T-helper 1 cell treated with Interleukin-12 subunit alpha and Interleukin-12 subunit beta and Interleukin-4 antibody, amounts not matched to agents 30 ng/mL and 1 ng/mL, for 36 hours (primary cell): ENCODE data around the gene DELE1. TPM values are rescaled to one million over a fixed set of nuclear protein-coding genes. Genes with fewer than 3 reads are reported as not detected.
"Not testable (repeated sequence)": the region's sequence is repeated elsewhere in the genome, so short reads cannot be mapped to it uniquely, and the experiment has no call there.

Experiments
- intact Hi-C: fragments of 100-400 bp; cut with micrococcal nuclease; formaldehyde crosslinking; loops from one replicate; pipeline ENCODE4 v1.15.1; 2024
- total RNA-seq: library from RNA; stranded (reverse); gene quantifications from 2 replicates; pipeline ENCODE4 v1.2.3, GENCODE V29; 2022

DELE1 gene
- total RNA-seq, 1 donor from 2014 or later: 78.6 TPM

GRCh38 chr5:141883184-141883891 lies 40.3 kb upstream of the DELE1 start:
- intact Hi-C loops: no loop called here

GRCh38 chr5:141883892-141884318 lies 39.8 kb upstream of the DELE1 start:
- intact Hi-C loops: no loop called here

- intact Hi-C loops: loop anchor here (1.0 kb wide), 2 partner anchors 71 to 256 kb away; no protein-coding TSS in a partner anchor
These were observed 34.3 kb upstream of the DELE1 start for GRCh38 chr5:141889282-141889871.

- intact Hi-C loops: not testable (repeated sequence)
These were observed 33.2 kb upstream of the DELE1 start for GRCh38 chr5:141890429-141890828.

GRCh38 chr5:141897425-141897824 lies 26.2 kb upstream of the DELE1 start:
- intact Hi-C loops: no loop called here

- intact Hi-C loops: no loop called here
These were observed 25.1 kb upstream of the DELE1 start for GRCh38 chr5:141898448-141899049.

- intact Hi-C loops: no loop called here
These were observed 21.5 kb upstream of the DELE1 start for GRCh38 chr5:141902015-141902814.

- intact Hi-C loops: no loop called here
These were observed 20.4 kb upstream of the DELE1 start for GRCh38 chr5:141903261-141903660.

GRCh38 chr5:141904551-141904950 lies 19.1 kb upstream of the DELE1 start:
- intact Hi-C loops: no loop called here

GRCh38 chr5:141906517-141906916 lies 17.2 kb upstream of the DELE1 start:
- intact Hi-C loops: no loop called here

GRCh38 chr5:141906972-141907371 lies 16.7 kb upstream of the DELE1 start:
- intact Hi-C loops: no loop called here

- intact Hi-C loops: no loop called here
These were observed 14.9 kb upstream of the DELE1 start for GRCh38 chr5:141908796-141909195.

- intact Hi-C loops: no loop called here
These were observed 14.5 kb upstream of the DELE1 start for GRCh38 chr5:141909212-141909611.

GRCh38 chr5:141910271-141910673 lies 13.4 kb upstream of the DELE1 start:
- intact Hi-C loops: no loop called here

- intact Hi-C loops: no loop called here
These were observed 10.0 kb upstream of the DELE1 start for GRCh38 chr5:141913560-141914198.

- intact Hi-C loops: no loop called here
These were observed 9.4 kb upstream of the DELE1 start for GRCh38 chr5:141914199-141914743.

- intact Hi-C loops: no loop called here
These were observed 8.9 kb upstream of the DELE1 start for GRCh38 chr5:141914797-141915196.

GRCh38 chr5:141915881-141916336 lies 7.8 kb upstream of the DELE1 start:
- intact Hi-C loops: no loop called here

- intact Hi-C loops: no loop called here
These were observed 7.1 kb upstream of the DELE1 start for GRCh38 chr5:141916522-141916921.

GRCh38 chr5:141917760-141918159 lies 5.9 kb upstream of the DELE1 start:
- intact Hi-C loops: no loop called here
